NCI-H510A treated with DMSO at 0.1 percent for 48 hours (cell line): Measurements from ENCODE around the gene HSPB1.
"Not testable (repeated sequence)": the region's sequence is repeated elsewhere in the genome, so short reads cannot be mapped to it uniquely, and the experiment has no call there.

Experiments used
- DNase-seq: peaks from one replicate; lab custom pipeline; 2025; lab: John Stamatoyannopoulos, UW

The HSPB1 gene

GRCh38 chr7:76309341-76310101, 7.0 kb downstream of the HSPB1 start:
- DNase-seq: not testable (repeated sequence)

- no peak for DNase-seq
Measured at GRCh38 chr7:76310102-76310957, 7.9 kb downstream of the HSPB1 start.

DNA sequence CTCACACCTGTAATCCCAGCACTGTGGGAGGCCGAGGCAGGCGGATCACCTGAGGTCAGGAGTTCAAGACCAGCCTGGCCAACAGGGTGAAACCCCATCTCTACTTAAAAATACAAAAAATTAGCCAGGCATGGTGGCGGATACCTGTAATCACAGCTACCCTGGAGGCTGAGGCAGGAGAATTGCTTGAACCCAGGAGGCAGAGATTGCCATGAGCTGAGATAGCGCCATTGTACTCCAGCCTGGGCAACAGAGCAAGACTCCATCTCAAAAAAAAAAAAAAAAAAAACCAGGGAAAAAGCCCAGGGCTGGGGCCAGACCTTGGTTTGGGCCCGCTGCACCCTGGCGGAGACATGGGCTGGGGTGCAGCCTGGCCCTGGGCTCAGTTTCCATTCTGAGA, 9.4 kb downstream of the HSPB1 start:
- not testable (repeated sequence) for DNase-seq

GRCh38 chr7:76314042-76314721, 11.7 kb downstream of the HSPB1 start:
- DNase-seq: peak; percentile 82

GRCh38 chr7:76314740-76315139, 12.3 kb downstream of the HSPB1 start:
- not testable (repeated sequence) for DNase-seq

GRCh38 chr7:76315364-76315763, 12.9 kb downstream of the HSPB1 start:
- no peak for DNase-seq

DNA sequence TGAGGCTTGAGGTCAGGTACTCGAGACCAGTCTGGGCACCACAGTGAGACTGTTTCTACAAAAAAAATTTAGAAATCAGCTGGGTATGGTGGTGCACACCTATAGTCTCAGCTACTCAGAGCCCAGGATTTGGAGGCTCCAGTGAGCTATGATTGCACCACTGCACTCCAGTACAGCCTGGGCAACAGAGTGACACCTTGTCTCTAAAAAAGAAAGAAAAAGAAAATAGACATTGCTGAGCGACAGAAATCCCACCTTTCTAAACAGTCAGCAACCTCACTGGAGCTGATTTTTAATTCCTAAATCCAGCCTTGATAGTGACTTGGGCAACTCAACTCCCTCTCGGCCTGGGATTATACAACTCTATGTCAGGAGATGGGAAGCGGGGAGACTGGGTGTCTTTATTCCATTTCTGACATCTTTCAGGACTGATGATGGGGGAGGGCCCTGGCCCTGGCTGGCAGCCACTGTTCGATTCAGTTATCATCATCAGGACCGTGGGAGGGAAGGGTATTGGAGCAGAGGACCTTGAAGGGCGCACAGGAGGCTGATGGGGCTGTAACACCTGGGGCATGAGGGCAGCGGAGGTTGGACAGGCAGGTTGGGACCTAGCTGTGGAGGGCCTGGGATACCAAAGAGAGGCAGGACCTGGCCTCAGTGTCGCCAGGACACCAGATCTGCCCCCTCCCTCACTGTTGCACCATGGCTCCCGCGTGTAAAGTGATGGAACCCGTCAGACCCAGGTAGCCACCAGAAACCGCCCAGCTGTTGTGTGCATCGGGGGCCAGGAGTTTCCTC, 14.7 kb downstream of the HSPB1 start:
- no peak for DNase-seq

- peak; percentile 90 for DNase-seq
Measured at GRCh38 chr7:76317782-76318487, 15.5 kb downstream of the HSPB1 start.

- peak; percentile 41 for DNase-seq
Measured at GRCh38 chr7:76318488-76319353, 16.2 kb downstream of the HSPB1 start.

GRCh38 chr7:76325092-76325491, 22.6 kb downstream of the HSPB1 start:
- no peak for DNase-seq

DNA sequence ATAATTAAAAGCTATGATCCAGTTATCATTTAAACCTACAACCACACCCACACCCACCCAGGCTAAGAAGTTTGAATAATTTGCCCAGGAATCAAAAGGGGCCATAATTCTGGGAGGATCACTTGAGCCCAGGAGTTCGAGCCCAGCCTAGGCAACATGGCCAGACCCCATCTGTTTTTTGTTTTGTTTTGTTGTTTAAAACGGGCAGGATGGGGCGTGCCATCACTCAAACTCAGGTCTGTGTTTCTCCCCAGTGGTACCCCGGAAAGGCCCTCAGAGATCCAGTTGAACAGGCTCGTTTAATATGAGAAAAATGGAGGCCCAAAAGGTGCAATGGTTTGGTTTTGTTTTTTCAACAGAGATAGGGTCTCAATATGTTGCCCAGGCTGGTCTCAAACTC, 23.3 kb downstream of the HSPB1 start:
- no peak for DNase-seq

DNA sequence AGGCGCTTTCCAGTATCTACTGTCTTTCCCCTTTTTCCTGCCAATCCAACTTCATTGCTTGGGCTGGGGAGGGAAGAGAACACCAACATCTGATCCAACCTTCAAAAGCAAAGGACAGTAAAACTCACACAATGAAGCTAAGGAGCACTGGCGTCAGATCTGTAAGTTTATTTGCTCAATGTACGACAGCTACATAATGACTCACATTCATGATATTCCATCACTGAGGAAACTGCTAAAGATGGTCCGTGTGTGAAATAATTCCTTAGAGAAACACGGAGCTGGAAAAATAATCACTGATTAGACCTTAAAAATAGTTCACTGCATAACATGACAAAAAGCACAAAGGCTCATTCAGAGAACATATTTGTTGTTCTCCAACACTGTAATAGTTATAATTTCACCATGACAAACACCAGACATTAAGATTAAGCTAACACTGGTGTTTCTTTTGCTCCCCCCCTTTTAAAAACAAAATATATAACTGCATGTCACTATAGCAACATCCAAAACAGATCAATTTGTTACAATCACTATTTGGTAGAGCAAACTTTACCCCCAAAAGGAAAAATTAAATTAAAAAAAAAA, 24.3 kb downstream of the HSPB1 start:
- no peak for DNase-seq

- no peak for DNase-seq
Measured at GRCh38 chr7:76327610-76328009, 25.1 kb downstream of the HSPB1 start.

DNA sequence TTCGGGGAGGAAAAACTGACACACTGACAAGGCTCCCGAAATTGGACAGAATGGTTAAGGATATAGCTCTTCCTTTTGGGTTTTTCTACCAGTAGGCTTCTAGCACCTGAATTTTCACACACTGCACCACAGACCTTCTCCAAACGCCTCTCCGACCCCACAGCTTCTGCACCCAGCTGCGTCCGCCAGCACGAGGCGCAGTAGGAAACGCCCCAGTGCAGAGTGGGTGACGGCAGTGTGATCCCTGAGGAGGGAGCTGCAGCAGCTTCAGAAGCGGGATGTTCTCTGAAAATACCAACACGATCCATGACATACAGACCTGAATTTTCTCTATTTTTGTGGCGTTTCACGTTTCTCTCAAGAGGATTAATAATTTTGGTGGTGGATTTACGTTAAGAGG, 25.9 kb downstream of the HSPB1 start:
- no peak for DNase-seq

DNA sequence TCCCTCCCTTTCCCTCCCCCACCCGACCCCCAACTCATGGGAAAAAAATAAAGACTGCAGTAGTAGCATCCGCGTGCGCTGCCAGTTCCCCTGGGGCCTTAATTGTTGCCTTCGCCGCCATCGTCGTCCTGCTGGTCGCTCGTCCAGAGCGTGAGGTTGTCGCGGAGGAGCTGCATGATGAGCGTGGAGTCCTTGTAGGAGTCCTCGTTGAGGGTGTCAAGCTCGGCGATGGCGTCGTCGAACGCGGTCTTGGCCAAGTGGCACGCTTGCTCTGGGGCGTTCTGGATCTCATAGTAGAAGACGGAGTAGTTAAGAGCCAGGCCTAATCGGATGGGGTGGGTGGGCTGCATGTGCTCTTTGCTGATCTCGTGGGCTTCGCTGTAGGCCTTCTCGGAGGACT, 27.0 kb downstream of the HSPB1 start:
- DNase-seq: no peak

- no peak for DNase-seq
Measured at GRCh38 chr7:76330261-76330660, 27.8 kb downstream of the HSPB1 start.

GRCh38 chr7:76330673-76331072, 28.2 kb downstream of the HSPB1 start:
- no peak for DNase-seq

DNA sequence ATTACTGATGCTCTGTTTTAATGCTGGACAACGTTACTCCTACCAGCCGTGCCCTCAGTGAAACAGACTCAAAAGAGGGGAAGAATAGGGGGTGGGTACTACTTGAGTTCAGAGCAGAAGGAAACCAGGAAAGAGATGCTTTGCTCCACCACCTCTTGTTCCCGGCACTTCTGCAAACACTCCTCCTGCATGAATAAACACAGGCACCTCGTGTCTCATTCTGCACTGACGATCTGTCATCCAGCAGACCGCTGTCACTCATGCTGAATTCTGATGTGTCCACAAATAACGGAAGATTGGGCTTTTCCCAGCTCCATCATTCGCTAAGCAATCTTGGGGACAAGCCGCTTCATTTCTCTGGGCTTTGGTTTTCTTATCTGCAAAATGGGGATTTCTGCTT, 29.6 kb downstream of the HSPB1 start:
- DNase-seq: peak; percentile 36

- DNase-seq: no peak
Measured at GRCh38 chr7:76333511-76334101, 31.1 kb downstream of the HSPB1 start.
